GM18868 (cell line): ENCODE results near the gene ASMTL.
A peak's percentile ranks its signal among the peaks of the same experiment; 100 is the strongest.
"Not testable (repeated sequence)": the region's sequence is repeated elsewhere in the genome, so short reads cannot be mapped to it uniquely, and the experiment has no call there.

Experiments
- ATAC-seq: cut with Tn5 transposase; IDR thresholded peaks from one replicate; pipeline ENCODE4 v1.9.1; 2021; ENCODE audit warnings: mild to moderate bottlenecking, moderate library complexity; ENCODE audit not compliant: unreplicated experiment

Gene ASMTL

GRCh38 chrX:1452516-1453394 is at the start of gene ASMTL:
Gene ASMTL, minus strand, starts transcription at chrX:1452909. Its CDS starts 69 bp downstream, at chrX:1452840.
- peak; percentile 64 for ATAC-seq

DNA sequence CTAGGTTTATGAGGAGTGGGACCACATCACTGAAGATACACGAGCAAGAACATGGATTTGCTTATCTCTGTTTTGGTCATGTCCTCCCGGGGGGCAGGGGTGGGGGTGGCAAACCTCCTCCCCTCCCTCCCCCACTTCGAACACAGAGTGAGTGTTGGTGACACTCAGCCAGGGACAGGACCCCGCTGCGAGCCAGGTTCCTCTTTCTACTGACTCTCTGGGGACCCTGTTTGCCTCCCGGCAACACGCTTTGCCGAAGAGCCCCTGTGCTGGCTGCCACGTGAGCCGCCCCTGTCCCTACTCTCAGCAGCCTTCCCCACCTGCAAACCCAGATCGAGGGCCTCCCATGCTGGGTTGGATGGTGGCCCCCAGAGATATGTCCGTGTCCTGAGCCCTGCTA is 49.5 kb upstream of the ASMTL start:
- peak; percentile 64 for ATAC-seq

DNA sequence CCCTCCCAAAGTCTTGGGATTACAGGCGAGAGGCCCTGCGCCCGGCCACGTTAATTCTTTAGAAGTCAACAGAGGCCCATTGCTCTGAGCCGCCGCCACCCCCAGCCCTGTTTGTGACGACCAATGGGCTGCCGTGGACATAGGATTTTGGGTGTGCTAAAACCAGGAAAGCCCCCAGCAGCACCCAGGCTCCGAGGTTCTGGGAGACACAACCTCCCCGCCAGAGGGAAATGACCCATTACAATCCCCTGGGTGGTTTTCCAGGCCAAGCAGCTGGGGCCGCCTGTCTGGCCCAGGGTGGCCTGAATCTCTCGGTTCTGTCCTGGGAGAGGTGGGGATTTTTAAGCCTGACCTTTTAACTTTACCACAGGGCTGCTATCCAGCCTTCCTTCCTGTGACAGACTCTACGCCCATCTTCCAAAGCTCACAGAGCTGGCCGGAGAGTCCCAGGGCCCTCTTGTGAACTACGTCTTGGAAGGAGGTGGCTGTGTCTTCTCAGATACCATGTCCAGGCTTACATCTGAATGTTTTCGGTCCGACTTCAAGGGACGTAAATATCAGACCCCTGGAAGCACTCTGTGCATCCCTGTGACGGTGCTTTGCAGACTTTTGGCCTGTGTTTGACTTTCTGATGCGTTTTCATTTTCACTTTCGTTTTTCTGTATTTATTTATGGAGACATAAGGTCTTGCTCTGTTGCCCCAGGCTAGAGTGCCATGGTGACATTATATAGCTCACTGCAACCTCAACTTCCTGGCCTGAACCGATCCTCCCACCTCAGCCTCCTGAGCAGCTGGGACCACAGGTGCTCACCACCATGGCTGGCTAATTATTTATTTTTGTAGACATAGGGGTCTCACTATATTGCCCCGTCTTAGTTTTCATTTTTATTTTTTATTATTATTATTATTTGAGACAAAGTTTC is 48.3 kb upstream of the ASMTL start:
- ATAC-seq = peak; percentile 63

DNA sequence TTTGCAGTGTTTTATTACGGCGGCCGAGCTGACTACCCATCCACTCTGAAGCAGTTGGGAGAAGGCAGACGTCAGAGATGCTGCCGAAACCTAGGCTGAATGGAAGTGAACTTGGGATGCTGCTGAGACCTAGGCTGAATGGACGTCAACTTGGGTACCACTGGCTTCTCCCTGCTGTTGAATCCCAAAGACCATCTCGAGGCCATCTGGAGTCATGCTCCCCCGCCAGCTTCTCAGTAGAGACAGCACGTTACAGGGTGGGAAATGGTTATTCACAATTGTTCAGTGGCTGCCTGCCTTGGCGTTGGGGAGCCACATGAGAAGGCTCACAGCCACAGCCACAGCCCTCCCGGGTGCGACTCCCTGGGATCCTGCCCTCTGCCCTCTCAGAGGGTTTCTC is 43.4 kb upstream of the ASMTL start:
- ATAC-seq = no peak

GRCh38 chrX:1493877-1494510 is 41.3 kb upstream of the ASMTL start:
- ATAC-seq = peak; percentile 68

DNA sequence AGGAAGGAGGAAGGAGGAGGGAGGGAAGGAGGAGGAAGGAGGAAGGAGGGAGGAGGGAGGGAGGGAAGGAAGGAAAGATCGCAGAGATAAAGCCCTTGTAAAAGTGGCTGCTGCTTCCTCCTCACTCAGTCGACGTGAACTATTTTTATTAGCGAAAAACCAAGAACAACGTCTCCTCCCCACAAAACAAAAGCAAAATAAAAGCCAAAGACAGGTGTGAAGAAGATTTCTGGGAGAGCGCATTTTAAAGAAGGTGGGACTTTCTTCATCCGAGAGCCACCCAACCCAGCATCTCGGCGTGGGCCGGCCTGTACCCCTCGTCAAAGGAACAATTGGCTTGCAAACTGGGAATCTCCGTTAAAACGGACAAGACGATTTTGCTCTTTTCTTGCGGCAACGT is 40.7 kb upstream of the ASMTL start:
- ATAC-seq = no peak

DNA sequence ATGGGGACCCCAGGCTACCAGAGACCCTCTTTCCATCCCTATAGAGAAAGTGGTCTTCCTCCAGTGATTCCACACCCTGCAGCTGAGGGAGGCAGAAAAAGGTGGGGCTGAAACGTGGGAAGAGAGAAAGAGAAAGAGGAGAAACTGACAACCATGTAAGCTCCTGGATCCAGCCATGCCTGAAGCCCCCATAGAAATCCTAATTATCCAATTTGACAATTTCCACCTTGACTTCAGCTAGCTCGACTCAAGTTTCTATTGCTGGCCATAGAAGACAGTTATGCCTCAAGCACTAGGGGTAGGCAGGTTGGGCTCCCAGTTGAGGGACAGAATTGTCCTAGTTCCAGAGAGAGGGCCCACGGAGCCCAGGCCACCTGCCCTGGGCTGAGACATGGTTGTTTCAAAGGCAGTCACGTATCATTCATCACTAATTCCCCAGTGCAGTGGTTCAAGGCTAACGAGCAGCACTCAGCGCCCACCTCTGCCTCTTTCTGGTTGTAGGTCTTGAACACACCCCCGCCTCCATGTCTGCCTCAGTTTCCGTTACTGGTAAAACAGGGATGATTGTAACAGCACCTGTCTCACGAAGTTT is 39.8 kb upstream of the ASMTL start:
- ATAC-seq = no peak

- peak; percentile 74 for ATAC-seq
Measured at GRCh38 chrX:1491851-1492349, 39.2 kb upstream of the ASMTL start.

GRCh38 chrX:1491248-1491647 is 38.5 kb upstream of the ASMTL start:
- not testable (repeated sequence) for ATAC-seq

- not testable (repeated sequence) for ATAC-seq
Measured at GRCh38 chrX:1490723-1491122, 38.0 kb upstream of the ASMTL start.

GRCh38 chrX:1489354-1489753 is 36.6 kb upstream of the ASMTL start:
- not testable (repeated sequence) for ATAC-seq

GRCh38 chrX:1488745-1489144 is 36.0 kb upstream of the ASMTL start:
- ATAC-seq = no peak

DNA sequence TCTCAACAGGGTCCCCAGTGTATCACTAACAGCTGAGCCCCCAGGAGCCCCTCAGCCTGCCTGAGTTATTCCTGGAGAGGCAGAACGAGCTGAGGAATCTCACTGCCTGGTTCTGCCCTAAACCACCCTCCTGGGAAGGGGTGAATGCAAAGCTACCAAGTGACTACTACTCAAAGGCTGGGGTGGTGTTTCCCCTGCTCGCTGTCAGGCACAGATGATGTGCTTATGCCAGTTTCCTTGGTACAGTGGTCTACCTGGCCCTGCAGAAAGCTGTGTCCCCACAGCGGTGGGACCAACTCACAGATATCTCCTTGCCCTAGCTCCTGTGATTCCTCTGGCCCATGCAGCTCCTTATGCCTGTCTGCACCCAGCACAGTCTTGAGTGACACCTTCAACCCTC is 35.4 kb upstream of the ASMTL start:
- no peak for ATAC-seq

- no peak for ATAC-seq
Measured at GRCh38 chrX:1487401-1487800, 34.7 kb upstream of the ASMTL start.

- no peak for ATAC-seq
Measured at GRCh38 chrX:1486749-1487361, 34.1 kb upstream of the ASMTL start.

GRCh38 chrX:1486177-1486576 is 33.5 kb upstream of the ASMTL start:
- ATAC-seq = no peak

GRCh38 chrX:1485033-1485432 is 32.3 kb upstream of the ASMTL start:
- ATAC-seq = no peak

DNA sequence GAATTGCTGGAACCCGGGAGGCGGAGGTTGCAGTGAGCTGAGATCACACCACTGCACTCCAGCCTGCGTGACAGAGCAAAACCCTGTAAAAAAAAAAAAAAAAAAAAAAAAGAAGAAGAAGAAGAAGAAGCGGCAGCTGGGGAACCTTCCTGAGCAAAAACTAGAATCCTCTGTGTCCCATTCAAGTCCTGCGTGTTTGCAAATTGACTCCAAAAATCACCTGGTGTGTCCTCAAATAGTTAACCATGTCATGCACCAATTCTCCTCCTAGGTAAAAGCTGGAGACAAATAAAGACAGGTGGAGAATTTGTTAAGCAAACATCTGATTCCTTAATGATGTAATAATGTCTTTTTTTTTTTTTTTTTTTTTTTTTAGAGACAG is 31.9 kb upstream of the ASMTL start:
- ATAC-seq = no peak

DNA sequence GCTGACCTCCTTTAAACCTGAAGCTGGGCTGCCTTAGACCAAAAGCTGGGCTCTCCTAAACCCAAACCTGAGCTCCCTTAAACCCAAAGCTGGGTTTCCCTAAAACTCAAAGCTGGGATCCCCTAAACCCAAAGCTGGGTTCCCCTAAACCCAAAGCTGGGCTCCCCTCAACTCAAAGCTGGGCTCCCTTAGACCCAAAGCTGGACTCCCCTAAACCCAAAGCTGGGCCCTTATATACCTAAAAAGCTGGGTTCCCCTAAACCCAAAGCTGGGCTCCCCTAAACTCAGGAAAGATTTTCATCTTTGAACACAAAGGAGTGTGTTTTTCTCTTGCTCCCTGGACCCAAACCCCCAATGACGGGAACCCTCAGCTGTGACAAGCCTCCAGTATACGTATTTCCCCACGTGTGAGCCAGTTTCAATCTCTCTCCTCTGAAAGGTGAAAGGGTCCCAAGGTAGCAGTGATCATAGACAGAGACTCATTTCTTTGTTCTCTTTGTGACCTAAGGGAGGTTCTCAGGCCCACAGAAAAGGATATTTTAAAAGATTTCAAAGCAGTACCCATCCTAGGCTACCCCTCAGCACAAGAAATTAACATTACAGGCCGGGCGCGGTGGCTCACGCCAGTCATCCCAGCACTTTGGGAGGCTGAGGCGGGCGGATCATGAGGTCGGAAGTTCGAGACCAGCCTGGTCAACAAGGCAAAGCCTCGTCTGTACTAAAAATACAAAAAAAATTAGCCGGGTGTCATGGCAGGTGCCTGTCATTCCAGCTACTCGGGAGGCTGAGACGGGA is 31.3 kb upstream of the ASMTL start:
- peak; percentile 73 for ATAC-seq
